Tibial nerve (tissue), 4 donors: Measurements from ENCODE around the gene NAA40.

Experiments
- EP300 ChIP-seq, 2 donors: sonication (generic); formaldehyde crosslinking; IDR thresholded peaks; one replicate each; pipeline ENCODE4 v1.6.1; 2017; ENCODE audit warnings: antibody characterized with exemption in 2 of 2, mild to moderate bottlenecking in 1 of 2
- TF ChIP-seq, protein P1 (sequence below), 5 experiments: fragments of 200-600 bp in 3 of 5; fragments of 450-650 bp in 2 of 5; sonication (generic) in 3 of 5; IDR thresholded peaks; one replicate each; pipeline ENCODE4 v1.5.1; 2016 to 2019; ENCODE audit warnings: antibody characterized with exemption in 5 of 5, mild to moderate bottlenecking in 3 of 5, moderate library complexity in 2 of 5

- TF ChIP-seq, protein P1, sequence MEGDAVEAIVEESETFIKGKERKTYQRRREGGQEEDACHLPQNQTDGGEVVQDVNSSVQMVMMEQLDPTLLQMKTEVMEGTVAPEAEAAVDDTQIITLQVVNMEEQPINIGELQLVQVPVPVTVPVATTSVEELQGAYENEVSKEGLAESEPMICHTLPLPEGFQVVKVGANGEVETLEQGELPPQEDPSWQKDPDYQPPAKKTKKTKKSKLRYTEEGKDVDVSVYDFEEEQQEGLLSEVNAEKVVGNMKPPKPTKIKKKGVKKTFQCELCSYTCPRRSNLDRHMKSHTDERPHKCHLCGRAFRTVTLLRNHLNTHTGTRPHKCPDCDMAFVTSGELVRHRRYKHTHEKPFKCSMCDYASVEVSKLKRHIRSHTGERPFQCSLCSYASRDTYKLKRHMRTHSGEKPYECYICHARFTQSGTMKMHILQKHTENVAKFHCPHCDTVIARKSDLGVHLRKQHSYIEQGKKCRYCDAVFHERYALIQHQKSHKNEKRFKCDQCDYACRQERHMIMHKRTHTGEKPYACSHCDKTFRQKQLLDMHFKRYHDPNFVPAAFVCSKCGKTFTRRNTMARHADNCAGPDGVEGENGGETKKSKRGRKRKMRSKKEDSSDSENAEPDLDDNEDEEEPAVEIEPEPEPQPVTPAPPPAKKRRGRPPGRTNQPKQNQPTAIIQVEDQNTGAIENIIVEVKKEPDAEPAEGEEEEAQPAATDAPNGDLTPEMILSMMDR (IDR thresholded peaks at IDR 0.05): no peak
- TF ChIP-seq EP300 (IDR thresholded peaks at IDR 0.05): no peak
Measured at GRCh38 chr11:63897459-63898146, 41.2 kb upstream of the NAA40 start.
